HG03432 (cell line): Measurements from ENCODE around the gene ACO1.

Source experiments
- ATAC-seq: cut with Tn5 transposase; IDR thresholded peaks from one replicate; pipeline ENCODE4 v1.9.1; 2021; ENCODE audit warnings: mild to moderate bottlenecking, moderate library complexity; ENCODE audit not compliant: unreplicated experiment

ACO1 gene

DNA sequence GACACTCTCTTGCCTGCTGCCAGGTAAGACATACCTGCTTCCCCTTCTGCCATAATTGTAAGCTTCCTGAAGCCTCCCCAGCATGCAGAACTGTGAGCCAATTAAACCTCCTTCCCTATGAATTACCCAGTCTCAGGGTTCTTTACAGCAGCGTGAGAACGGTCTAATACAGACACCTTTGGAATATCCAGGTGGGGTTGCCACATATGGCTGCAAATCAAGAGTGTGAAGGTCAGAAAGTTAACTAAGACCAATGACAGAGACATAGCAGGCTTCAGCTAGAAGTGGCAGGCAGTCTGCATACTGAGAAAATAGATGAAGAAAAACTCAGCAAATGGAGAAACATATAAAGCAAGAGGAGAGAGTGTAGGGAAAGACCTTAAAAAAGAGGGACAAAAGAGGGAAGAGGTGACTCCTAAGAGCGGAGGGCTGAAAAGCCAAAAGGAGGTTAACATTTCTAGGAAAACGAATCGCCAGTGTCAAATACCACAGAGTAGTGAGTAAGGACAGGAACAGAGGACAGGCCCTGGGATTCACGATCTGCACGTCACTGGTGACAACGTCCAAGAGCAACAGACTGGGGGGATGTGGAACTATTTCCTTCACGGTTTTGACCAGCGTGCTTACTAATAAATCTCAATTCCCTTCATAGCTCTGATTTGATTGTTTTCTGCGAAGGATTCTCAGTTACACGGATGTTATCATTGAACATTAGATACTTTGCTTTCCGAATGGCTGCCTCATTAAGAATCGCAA, 1.7 kb upstream of the ACO1 start:
- ATAC-seq: no peak

GRCh38 chr9:32384002-32384363, 460 bp upstream of the ACO1 start:
- no peak for ATAC-seq

DNA sequence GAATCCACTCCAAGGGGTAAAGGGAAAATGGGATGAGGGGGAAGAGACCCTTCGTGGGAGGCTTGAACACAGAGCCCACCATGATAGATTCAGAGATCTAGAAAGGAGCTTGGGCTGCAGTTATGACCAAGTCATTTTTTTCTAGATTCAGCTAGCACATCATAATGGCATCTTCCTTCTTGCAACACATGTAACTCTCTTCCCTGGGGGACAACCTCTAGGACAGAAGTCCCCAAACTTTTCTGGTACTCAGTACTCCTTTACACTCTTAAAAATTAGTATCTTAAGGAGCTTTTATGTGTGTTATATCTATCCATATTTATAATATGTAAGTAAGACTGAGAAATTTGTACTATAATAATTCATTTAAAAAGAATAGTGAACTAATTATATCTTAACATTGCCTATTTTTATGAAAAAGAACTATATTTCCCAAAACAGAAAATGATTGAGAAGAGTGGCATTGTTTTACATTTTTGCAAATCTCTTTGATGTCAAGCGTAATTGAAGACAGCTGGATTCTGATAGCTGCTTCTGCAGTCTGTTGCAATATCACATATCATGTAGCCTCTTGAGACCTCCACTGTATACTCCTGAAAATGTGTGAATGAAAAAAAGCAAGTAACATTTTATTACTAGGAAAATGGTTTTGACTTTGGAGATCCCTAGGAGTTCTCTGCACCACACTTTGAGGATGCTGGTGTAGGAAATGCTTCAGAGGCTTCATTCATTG, 875 bp downstream of the ACO1 start:
- ATAC-seq: no peak

- ATAC-seq: no peak
These were observed 1.4 kb downstream of the ACO1 start for GRCh38 chr9:32385885-32386283.

DNA sequence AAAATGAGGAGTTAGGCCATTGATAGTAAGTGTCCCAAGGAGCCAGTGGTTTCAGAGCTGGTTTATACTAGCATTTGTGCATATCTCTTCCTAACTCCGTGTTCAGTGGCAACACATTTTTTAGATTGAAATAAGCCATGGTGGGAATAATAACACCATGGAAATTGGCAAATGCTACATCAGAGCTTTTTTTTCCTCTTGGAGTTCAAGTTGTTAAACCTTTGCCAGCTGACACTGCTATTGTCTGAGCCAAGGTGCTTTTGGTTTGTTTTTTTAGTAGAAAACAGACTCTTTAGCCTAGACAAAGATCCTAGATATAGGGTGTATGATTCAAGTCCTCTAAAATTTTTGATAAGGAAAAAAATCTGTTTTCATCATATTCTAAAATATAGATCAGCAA, 2.8 kb downstream of the ACO1 start:
- no peak for ATAC-seq

- no peak for ATAC-seq
These were observed 4.9 kb downstream of the ACO1 start for GRCh38 chr9:32389365-32389764.

- no peak for ATAC-seq
These were observed 9.5 kb downstream of the ACO1 start for GRCh38 chr9:32393911-32394310.

- ATAC-seq: no peak
These were observed 10.1 kb downstream of the ACO1 start for GRCh38 chr9:32394381-32395049.

DNA sequence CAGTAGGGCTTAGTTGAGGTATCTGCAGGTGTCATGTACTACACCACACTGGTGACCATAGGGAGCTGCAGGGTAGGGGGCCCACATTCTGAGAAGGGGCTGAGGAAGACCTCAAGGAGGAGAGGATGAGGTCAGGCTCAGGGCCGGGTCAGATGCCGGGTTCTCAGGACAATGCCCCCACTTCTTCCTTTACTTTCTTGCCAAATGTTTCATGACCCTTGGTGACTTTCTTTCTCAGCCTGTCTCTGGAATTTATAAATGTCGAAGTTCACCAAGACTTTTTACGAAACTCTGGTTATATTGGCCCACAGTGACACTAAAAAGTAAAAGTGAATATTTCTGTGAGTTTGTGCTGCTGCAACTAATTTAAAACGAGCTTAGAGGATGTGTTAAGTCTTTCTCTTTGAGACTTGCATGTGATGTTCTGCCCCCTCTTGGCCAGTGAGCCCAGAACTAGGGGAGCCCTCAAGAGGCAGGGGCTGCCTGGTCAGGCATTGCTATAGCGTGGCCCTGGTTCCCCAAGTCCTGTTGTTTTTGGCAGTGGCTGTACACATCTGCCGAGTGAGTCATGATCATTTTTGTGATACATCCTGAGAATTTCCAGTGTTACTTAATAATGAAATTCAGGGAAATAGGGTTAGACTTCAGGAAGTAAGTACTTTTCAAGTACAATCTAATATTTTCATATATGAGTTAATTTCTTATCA, 11.2 kb downstream of the ACO1 start:
- ATAC-seq: no peak

DNA sequence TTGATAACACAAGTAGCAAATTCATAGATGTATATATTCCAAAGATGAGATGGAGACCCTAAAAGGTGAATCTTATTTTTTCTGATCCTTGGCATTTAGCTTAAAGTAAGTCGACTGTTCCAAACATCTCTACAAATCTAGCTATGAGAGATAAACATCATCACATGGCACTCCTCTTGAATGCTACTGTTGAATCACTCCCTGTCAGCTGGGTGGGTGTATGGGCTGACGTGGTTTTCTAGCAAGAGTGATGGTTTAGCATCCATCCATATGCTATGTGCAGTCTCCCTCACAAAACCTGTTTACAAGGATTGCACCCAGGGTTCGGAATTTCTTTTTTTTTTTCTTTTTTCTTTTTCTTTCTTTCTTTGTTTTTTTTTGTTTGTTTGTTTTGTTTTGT, 13.8 kb downstream of the ACO1 start:
- no peak for ATAC-seq

DNA sequence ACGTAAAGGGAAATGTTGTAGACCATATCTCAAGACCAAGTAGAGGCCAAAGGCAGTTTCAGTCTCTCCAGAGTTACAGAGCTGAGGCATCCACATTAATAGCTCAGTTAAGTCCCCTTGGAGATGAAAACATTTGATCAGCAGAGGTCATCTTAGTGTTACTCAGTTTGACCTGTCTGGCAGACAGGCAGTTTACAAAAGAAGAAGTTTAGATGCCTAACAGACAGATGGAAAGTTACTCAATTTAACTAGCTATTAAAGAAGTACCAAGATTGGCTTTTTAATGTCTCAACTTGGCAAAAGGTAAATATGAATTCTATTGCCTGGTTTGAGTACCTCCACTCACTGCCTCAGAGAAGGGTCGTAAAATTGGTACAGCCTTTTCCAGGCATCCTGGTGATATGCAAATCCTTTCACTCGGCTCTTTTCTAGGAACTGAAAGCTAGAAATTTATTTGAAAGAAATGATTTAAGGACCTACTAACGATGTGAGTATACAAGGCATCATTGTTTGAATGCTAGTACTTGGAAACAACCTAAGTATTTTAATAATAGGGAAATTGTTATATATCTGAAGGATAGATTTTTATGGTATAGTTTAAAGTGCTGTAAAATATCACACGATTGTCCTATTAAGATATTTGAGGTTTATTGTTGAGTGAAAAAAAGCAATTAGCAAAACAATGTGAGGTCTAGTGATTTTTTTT, 14.8 kb downstream of the ACO1 start:
- no peak for ATAC-seq

GRCh38 chr9:32401488-32401887, 17.0 kb downstream of the ACO1 start:
- ATAC-seq: no peak

DNA sequence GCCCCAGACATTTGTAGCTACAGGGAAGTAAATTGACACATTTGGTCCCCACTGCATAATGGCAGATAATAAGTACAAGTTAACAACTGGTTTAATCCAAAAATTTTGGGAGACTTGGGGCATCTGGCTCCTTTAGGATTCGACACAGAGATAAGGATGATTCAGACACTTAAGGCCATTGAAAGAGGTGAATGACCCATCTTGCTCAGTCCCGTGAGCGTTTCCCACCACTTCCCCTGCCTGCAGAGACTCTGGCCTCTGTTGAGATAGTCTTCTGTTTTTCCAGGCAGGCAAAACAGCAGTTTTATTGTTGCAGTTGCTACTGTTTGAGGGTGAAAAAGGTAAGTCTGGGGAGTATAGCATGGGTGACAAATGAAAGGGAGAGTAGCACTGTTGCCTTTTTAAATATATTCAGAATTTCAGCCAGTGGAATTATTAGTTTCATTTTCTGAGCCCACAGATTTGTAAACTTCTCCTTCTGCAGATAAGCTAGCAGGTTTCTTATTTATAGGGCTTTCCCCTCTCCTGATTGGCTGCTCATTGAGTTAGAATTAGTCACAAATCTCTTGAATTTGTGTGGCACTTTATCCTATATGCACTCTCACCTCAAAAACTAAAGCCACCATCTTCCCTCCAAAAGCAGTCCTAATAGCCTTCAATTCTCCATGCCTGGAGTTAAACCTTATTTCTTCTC, 19.3 kb downstream of the ACO1 start:
- no peak for ATAC-seq

- ATAC-seq: no peak
These were observed 20.0 kb downstream of the ACO1 start for GRCh38 chr9:32404402-32404801.

DNA sequence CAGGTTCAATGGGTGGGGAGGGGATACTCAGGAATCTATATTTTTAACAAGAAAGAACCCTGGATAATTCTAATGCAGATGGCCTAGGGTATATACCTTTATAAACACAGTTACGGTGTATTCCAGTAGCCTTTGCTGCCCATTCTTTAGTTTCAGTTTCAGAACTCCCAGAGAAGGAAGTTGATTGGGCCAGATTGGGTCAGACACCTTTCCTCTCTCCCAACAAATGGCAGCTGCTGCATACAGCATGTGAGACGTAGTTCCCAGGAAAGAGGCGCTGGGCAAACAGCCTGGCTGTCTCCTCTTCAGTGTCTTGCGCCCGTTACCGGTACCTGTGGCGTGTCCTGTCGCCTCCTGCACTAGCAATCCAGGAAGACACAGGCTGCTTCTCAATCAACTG, 20.4 kb downstream of the ACO1 start:
- ATAC-seq: no peak

DNA sequence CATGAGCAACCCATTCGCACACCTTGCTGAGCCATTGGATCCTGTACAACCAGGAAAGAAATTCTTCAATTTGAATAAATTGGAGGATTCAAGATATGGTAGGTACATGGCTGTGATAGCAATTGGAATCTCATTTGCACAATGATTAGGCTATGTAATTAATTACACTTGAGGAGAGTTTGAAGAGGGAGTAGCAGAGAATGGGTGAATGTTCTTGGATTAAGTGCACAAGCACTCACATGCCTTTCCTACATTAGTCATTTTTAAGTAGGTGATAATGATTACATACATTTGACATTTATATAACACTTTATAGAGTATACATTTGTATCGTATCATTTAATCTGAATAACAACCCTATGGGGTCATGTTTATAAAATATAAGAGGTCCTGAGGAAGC, 21.1 kb downstream of the ACO1 start:
- ATAC-seq: no peak

GRCh38 chr9:32406046-32406445, 21.6 kb downstream of the ACO1 start:
- no peak for ATAC-seq

DNA sequence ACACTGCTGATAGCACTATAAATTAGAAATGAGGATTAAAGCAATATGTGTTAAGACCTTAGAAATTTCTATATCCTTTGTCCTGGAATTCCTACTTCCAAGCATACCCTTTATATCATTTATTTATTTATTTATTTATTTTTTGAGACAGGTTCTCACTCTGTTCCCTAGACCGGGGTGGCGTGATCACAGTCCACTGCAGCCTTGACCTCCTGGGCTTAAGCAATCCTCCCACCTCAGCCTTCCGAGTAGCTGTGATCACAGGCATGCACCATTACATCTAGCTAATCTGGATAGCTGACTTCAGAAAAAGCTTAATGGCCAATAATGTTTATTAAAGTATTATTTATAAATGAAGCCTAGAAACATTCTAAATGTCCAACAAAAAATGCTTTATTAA, 27.3 kb downstream of the ACO1 start:
- no peak for ATAC-seq

- ATAC-seq: no peak
These were observed 28.0 kb downstream of the ACO1 start for GRCh38 chr9:32412440-32412839.

GRCh38 chr9:32413424-32413823, 29.0 kb downstream of the ACO1 start:
- ATAC-seq: no peak
